ENCODE data around the gene RBM44. TPM values are rescaled to one million over a fixed set of nuclear protein-coding genes. Genes with fewer than 3 reads are reported as not detected.
A peak's percentile ranks its signal among the peaks of the same experiment; 100 is the strongest.

The RBM44 gene
- total RNA-seq, 2 experiments from 2014 or later = 2.8 to 2.9 TPM

DNA sequence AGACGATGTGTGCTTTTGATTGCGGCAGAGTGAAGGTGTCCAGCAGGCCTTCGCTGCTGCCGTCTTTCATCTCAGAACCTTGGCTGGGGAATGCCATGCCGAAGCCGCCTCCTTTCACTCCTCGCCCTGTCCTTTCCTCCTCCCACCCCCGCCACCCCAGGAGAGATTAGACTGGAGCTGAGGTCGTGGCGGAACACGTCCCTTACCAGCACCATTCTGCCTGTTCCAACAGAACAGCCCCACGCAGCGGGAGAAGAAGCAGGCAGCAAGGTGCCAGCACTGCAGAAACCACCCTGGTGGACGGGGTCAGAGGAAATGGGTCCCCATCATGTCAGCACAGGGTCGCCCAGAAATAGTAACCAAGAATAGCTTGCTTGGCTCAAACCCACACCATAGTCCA, 24.8 kb upstream of the RBM44 start:
- H3K4me3 ChIP-seq (ENCODE audit: low read length) = no peak overlapping the region
- peaks cover 84% of the 10 kb centered on the region for H3K36me3 ChIP-seq (ENCODE audit: insufficient read depth, low read length)
- no peaks in the 10 kb centered on the region for H3K27me3 ChIP-seq (ENCODE audit: control insufficient read depth in 1 of 2, insufficient read depth in 2 of 2, low read length in 2 of 2)
- no peak overlapping the region for H3K27ac ChIP-seq (ENCODE audit: low read depth in 1 of 2, low read length in 2 of 2)
- Mint-ChIP-seq H3K36me3 (ENCODE audit: low read depth) (peaks cover 92% of the 10 kb centered on the region), H3K9me3 (no peaks in the 10 kb centered on the region), H3K27me3 (no peaks in the 10 kb centered on the region), H3K4me1 (ENCODE audit: low read depth) (no peaks in the 10 kb centered on the region), H3K27ac (no peak overlapping the region), H3K4me3 (no peak overlapping the region)
- POLR2A ChIA-PET = no interaction called here
- CTCF ChIA-PET = interaction anchor here (0.6 to 1.8 kb wide), 2 partner anchors 22 to 101 kb away, joined by 3 to 8 read pairs; no protein-coding TSS in a partner anchor
- DNase-seq (no peak), ATAC-seq (ENCODE audit: poor library complexity) (no peak)
- H3K4me1 ChIP-seq (ENCODE audit: insufficient read depth, low read length) = no peaks in the 10 kb centered on the region
- TF ChIP-seq, protein P1, sequence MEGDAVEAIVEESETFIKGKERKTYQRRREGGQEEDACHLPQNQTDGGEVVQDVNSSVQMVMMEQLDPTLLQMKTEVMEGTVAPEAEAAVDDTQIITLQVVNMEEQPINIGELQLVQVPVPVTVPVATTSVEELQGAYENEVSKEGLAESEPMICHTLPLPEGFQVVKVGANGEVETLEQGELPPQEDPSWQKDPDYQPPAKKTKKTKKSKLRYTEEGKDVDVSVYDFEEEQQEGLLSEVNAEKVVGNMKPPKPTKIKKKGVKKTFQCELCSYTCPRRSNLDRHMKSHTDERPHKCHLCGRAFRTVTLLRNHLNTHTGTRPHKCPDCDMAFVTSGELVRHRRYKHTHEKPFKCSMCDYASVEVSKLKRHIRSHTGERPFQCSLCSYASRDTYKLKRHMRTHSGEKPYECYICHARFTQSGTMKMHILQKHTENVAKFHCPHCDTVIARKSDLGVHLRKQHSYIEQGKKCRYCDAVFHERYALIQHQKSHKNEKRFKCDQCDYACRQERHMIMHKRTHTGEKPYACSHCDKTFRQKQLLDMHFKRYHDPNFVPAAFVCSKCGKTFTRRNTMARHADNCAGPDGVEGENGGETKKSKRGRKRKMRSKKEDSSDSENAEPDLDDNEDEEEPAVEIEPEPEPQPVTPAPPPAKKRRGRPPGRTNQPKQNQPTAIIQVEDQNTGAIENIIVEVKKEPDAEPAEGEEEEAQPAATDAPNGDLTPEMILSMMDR (IDR thresholded peaks at IDR 0.05) = no peak
- H3K9me3 ChIP-seq (ENCODE audit: control insufficient read depth in 1 of 2, insufficient read depth in 1 of 2, low read length in 2 of 2) = no peaks in the 10 kb centered on the region
- intact Hi-C loops (cut with DNase I, micrococcal nuclease) = loop anchor here in 1 of 2 experiments (1.0 kb wide), 1 partner anchor 101 kb away; no protein-coding TSS in a partner anchor

DNA sequence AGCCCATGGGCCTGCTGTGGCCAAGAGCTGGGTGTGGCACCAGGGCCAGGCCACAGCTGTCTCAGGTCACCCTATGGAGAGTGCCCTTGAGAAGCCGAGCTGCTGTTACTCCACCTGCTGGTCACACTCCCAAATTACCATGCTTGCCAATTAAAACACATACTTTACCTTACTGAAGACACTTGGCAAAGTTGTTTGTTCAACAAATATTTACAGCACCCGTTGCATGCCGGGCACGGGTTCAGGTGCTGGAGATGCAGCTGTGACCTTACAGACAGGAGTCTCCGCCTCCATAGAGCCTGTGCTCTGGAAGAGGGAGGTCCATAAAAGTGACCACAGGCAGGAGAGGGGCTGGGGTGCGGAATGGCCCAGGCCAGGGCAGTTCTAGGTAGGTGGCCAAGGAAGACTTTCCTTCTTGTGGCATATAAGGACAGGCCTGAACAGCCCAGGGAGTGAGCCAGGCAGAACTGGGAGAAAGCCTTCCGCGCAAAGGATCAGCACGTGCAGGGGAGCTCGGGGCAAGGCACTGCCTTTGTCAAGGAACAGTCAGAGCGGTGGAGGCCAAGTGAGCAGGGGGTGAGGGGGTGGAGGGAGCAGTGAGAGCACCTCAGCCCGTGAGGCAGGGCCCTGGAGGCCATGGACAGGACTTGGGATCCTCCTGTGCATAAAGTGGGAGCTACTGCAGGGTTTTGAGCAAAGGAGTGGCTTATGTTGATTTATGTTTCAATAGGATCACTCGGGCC, 23.6 kb upstream of the RBM44 start:
- Mint-ChIP-seq H3K9me3 (no peaks in the 10 kb centered on the region), H3K27ac (peak overlapping the region; percentile 60), H3K4me1 (ENCODE audit: low read depth) (no peaks in the 10 kb centered on the region), H3K27me3 (no peaks in the 10 kb centered on the region), H3K4me3 (no peak overlapping the region), H3K36me3 (ENCODE audit: low read depth) (peaks cover 92% of the 10 kb centered on the region)
- no peaks in the 10 kb centered on the region for H3K9me3 ChIP-seq (ENCODE audit: control insufficient read depth in 1 of 2, insufficient read depth in 1 of 2, low read length in 2 of 2)
- POLR2A ChIA-PET = no interaction called here
- no peaks in the 10 kb centered on the region for H3K4me1 ChIP-seq (ENCODE audit: insufficient read depth, low read length)
- CTCF ChIA-PET = interaction anchor here (0.9 to 1.8 kb wide), 3 partner anchors 17 to 102 kb away, joined by 3 to 8 read pairs (median 4); no protein-coding TSS in a partner anchor
- intact Hi-C loops (cut with DNase I, micrococcal nuclease) = loop anchor here in 1 of 2 experiments (1.0 kb wide), 1 partner anchor 102 kb away; no protein-coding TSS in a partner anchor
- no peaks in the 10 kb centered on the region for H3K27me3 ChIP-seq (ENCODE audit: control insufficient read depth in 1 of 2, insufficient read depth in 2 of 2, low read length in 2 of 2)
- H3K36me3 ChIP-seq (ENCODE audit: insufficient read depth, low read length) = peaks cover 83% of the 10 kb centered on the region
- TF ChIP-seq, protein P1 (IDR thresholded peaks at IDR 0.05) = peak; percentile 59
- peak; percentile 70 for ATAC-seq (ENCODE audit: poor library complexity)
- DNase-seq = peak in 9 of 14 experiments; percentile 12 to 66 (median 36)
- no peak overlapping the region for H3K4me3 ChIP-seq (ENCODE audit: low read length)
- H3K27ac ChIP-seq (ENCODE audit: low read depth in 1 of 2, low read length in 2 of 2) = no peak overlapping the region

DNA sequence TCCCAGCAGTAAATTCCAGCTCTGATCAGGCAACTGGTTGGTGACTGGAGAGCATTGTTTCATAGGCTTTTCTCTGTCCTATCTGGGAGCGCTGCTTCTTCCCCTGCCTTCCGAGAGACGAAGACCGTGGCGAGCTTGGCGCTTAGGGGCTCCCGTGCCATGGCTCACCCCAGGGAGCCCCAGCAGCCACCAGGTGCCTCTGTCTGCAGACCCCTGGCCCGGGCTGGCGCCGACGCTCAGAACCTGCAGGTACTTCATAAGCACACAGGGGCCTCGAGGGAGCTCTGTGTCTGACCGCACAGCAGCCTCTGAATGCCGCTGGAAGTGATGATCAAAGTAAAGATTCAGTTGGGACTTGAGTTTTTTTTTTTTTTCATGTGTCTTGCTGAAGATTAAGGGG, 19.1 kb upstream of the RBM44 start:
- no peaks in the 10 kb centered on the region for H3K4me1 Mint-ChIP-seq (ENCODE audit: low read depth)
- H3K27me3 Mint-ChIP-seq = no peaks in the 10 kb centered on the region
- H3K36me3 ChIP-seq (ENCODE audit: insufficient read depth, low read length) = peaks cover 70% of the 10 kb centered on the region
- no peak overlapping the region for H3K4me3 Mint-ChIP-seq
- H3K27me3 ChIP-seq (ENCODE audit: control insufficient read depth in 1 of 2, insufficient read depth in 2 of 2, low read length in 2 of 2) = no peaks in the 10 kb centered on the region
- no peak overlapping the region for H3K4me3 ChIP-seq (ENCODE audit: low read length)
- H3K36me3 Mint-ChIP-seq (ENCODE audit: low read depth) = peaks cover 95% of the 10 kb centered on the region
- ChIA-PET POLR2A (interaction anchor here (0.6 kb wide), 1 partner anchor 26 kb away, joined by 3 read pairs; no protein-coding TSS in a partner anchor), CTCF (no interaction called here)
- ATAC-seq (ENCODE audit: poor library complexity) (no peak), DNase-seq (no peak)
- TF ChIP-seq, protein P1 (IDR thresholded peaks at IDR 0.05) = no peak
- no peaks in the 10 kb centered on the region for H3K4me1 ChIP-seq (ENCODE audit: insufficient read depth, low read length)
- H3K27ac Mint-ChIP-seq = no peak overlapping the region
- peaks cover 5 to 16% of the 10 kb centered on the region in 2 experiments for H3K9me3 ChIP-seq (ENCODE audit: control insufficient read depth in 1 of 2, insufficient read depth in 1 of 2, low read length in 2 of 2)
- no peak overlapping the region for H3K27ac ChIP-seq (ENCODE audit: low read depth in 1 of 2, low read length in 2 of 2)
- H3K9me3 Mint-ChIP-seq = no peaks in the 10 kb centered on the region
- intact Hi-C loops (cut with DNase I, micrococcal nuclease) = no loop called here
